GM21360 (cell line): Measurements from ENCODE around the gene NPPC.
"Not testable (repeated sequence)": the region's sequence is repeated elsewhere in the genome, so short reads cannot be mapped to it uniquely, and the experiment has no call there.

Experiments used
- ATAC-seq: cut with Tn5 transposase; IDR thresholded peaks from one replicate; pipeline ENCODE4 v1.9.1; 2021; ENCODE audit warnings: mild to moderate bottlenecking, moderate library complexity; ENCODE audit not compliant: unreplicated experiment

Gene NPPC

DNA sequence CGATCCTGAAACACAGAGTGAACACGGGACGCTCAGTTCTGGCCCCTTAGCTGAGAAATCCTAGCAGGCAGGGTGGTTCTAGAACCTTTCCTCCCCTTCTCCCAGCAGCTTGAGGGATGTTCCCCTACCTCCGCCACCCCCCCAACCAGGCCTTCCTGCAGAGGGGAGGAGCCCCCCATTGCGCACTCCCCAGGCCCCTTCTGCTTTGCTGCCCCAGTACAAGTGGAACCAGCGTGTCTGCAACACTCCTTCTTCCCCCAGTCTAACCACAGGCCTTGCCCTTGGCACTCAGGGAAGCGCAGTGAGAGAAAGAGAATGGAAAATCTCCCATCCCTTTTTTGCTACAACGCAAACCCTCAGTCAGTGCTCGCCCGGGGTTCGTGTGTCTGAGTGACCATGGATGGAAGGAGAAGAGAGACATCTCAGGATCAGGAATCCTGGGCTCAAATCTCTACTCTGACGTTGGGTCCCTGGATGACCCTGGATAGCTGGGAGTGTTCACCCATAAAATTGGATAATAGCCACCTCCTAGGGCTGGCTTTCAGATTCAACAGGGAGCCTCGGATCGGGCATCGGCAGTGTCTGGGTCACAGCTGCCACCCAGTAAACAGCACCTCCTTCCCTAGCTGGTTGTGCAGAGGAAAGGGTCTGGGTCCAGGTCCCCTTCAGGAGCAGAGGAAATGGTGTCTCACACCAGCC, 3.7 kb downstream of the NPPC start:
- no peak for ATAC-seq

DNA sequence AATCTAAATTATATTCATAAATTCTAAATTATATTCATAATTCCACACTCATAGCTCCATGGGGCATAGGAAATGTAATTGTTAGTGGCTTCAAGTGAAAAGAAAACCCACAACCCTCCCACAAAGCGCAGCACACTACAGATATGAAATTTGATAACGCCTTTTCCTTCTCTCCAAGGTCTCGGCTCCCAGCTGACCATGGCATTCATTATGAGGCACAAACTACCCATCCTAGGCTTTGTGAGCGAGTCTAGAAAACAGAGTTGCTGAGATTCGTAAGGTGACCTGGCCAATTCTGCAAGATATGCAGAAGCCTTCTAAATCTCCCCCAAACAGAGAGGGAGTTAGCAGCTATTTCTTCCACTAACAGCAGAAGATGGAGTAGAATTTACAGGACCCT, 5.4 kb downstream of the NPPC start:
- no peak for ATAC-seq

DNA sequence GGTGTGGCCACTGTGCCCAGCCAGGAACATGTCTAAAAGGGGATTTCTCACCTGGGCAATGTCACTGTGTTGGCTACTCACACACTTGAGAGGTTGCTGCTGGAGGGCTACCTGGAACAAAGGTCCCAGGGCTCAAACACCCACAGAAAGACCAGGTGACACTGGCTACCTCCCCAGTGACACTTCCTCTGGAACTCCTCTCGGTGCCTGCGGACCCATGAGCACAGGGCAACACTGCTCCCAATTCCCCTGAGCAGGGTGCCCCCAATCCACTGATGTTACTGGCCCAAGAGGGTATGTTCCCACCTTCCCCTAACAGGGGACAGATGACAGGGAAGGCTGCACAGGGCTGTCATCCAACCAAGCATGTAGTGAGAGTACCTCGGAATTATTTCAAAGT, 5.8 kb downstream of the NPPC start:
- ATAC-seq: no peak

DNA sequence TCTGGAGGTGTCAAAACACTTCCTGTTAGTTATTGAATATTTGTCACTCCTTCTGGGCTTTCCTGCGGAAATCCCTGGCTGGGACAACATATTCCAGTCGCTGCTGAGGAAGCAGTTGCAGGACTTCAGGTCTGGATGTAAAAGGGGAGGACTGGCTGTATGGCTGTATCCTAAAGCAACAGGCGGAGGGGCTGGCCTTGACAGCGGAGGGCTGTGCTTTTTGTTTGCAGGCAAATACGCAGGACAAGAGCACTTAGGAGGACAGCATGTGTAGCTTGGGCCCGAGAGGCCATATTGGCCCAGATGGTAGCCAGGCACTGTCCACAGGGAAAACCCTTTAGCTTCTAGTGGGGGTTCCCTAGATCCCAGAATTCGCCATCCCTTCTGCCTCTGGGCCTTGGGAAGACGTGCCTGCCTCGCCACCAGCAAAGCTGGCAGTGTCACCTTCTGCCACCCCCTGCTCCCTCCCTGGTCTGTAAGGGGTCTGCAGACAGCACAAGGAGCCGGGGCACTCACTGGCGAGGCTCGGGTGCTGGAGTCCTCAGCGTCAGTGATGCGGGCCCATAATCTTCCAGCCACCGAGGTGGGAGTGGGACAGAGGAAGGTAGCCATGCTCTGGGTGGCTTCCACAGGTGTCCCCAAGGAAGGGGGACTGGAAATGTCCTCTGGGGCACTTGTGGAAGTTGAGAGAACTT, 6.7 kb downstream of the NPPC start:
- no peak for ATAC-seq

DNA sequence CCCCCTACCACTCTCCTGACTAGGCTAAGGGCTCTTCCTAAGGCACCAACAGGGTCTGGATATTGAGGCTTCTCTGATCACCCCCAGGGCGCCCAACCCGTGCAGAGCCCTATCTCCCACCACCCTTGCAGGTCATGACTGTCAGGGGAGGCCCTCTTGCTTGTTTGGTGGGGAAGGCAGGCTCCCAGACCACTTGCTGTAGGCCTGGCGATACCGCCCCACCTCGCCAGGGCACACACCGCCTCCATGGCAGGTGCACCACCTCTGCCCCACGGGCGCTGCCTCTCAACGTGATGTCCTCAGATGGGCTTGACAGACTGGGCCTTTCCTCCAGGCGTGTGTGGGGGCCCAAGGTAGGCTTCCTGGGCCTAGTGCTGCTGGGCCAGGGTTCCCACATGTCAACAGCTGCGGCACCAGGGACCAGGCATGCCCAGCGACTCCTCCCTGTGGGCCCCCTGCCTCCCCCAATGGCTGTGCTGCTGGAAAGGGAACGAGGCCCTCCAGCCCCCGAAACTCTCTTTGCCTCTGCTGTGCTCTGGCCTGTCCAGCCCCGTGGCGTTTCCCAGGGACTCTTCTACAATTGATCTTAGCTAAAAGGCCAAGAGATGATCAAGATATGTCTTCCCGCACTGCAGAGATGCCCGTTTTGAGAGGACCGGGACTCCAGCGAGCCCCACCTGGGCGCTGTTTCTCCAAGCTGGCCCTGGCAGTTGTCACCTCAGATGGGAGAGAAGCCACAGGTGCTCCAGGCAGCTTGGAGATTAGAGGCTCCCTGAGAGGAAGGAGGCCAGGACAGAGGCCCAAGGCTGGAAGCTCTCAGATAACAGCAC, 7.5 kb downstream of the NPPC start:
- ATAC-seq: no peak

DNA sequence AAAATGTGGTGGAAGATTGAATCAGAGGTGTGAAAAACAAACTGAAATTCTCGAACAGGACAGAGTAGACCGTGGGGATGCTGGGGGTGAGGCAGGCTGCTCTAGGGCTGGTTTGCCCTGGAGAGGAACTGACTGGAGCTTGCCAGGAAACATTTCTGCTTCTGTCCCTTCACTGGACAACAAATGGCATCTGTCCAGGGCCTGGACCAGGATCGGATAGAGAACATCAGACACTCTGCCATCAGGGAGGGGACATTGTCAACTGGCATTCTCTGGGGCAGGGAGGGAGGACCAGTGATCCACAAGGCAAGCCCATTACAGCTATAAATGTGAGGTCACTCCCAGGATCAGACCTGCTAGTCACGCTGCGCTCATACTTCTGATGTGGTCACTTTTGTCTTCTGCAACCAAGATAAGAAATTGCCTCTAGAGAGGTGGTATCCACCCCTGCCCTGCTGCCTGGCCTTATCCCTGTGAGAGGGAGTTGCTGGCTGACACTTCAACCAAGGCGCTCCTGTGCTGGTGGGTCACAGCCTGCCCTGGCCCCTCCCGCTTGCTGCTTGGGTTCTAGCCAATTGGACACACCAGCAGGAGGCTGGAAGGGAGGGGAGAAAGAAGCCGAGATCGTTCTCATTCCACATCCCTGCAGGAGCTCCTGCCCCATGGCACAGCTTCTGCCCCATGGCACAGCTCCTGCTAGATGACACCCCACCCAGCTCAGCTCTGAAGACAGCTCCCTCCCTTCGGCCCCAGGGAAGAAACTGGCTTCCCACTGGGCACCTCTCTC, 8.7 kb downstream of the NPPC start:
- no peak for ATAC-seq

DNA sequence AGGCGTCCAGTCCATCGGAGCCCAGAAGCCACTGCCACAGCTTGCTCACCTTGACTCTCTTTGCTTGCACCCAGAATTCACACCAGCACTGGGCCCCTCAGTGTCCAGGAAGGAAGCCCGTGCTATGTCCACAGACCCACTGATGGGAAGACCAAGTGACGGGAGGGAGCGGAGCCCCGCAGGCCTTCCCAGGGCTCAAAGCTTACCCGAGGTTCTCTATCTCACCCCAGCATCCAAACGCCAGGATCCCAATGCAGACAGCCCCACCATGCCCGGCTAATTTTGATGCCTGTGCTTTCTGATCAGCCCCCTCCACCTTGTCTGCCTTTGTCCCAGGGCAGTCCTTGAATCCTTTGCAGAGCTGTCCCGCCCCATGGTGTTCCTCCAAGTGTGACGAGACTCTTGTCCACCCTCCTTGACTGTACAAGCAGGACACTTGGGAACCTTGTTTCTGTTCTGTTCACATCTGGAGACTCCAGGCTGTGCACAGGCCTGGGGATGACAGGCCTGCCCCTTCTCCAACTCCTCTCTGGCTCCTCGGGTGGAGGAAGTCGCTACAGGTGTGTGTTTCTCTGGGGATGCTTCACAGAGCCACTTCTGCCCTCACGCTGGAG, 12.0 kb downstream of the NPPC start:
- no peak for ATAC-seq

DNA sequence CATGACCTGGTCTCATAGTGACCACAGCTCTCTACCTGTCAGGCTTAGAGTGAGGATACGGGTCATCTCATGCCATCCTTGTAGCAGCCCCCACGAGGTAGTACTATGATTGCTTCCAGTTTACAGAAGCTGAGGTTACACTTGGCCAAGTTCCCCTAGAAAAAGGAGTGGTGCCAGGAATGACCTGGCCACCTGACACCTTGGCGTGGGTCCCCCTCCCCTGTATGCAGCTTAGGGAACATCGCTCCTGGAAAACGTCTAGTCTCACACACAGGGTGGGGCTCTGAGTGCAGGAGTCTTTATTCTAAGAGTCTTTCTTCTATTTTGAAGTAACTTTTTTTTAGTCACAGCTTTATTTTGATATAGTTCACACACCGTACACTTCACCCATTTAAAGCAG, 14.8 kb downstream of the NPPC start:
- ATAC-seq: no peak

DNA sequence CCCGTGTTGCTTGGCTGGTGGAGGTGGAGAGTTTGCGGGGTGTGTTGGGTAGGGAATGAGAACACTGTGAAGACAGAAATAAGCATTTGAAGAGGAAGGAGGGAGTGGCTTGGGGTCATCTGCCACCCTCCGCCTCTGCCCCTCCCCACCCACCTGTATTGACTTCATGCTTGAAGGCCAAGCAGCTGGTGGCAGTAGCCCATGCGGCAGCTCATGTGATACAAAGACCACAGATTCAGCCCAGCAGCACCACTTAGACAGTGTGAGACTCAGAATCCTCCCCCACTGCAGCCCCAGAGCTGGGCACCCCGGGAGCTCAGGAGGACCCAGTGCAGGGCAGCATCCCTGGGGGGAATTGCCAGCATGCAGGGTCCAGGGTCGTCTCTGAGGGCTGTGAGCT, 15.4 kb downstream of the NPPC start:
- ATAC-seq: no peak

DNA sequence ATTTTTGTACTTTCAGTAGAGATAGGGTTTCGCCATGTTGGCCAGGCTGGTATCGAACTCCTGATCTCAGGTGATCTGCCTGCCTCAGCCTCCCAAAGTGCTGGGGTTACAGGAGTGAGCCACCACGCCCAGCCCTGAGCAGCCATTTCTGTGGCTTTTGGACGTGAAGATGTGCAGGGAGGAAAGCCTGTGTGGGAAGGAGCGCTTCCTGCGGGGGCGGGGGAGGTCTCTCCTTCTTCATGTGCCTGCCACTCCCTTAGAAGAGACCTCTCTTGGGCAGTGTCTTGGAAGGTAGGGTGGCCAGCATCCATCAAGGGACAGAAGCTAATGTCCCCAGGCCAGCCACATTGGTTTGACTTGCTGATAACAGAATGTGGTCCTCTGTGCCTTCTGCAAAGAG, 16.0 kb downstream of the NPPC start:
- not testable (repeated sequence) for ATAC-seq

DNA sequence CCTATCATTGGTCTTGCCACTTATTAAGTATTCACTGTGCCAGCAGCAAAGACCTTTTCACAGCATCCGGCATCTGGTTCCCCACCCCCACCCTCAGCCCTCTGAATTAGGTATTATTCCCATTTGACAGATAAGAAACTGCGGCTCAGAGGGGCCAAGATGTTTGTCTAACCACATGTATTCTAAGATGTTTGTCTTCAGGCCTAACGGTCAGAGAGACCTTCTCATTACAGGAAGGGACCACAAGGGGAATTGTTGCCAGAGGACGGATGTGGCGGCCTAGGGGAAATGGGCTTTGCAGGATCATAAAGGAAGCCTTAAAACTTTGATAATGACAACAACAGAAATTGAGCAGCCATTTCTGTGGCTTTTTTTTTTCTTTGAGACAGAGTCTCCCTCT, 16.6 kb downstream of the NPPC start:
- no peak for ATAC-seq

DNA sequence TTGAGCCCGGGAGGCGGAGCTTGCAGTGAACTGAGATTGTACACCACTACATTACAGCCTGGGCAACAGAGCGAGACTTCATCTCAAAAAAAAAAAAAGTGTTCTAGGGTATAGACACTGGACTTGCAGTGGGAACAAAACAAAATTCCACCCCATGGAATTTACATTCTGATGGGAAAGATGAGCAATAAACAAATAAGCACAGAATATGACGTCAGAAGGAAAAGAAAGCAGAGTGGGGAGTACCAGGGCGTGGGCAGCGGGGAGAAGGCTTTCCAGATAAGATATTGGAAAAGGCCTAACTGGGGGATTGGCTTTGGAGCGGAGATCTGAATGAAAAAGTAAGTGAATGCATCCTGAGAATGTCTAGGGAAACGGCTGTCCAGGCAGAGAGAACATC, 17.6 kb downstream of the NPPC start:
- ATAC-seq: no peak

DNA sequence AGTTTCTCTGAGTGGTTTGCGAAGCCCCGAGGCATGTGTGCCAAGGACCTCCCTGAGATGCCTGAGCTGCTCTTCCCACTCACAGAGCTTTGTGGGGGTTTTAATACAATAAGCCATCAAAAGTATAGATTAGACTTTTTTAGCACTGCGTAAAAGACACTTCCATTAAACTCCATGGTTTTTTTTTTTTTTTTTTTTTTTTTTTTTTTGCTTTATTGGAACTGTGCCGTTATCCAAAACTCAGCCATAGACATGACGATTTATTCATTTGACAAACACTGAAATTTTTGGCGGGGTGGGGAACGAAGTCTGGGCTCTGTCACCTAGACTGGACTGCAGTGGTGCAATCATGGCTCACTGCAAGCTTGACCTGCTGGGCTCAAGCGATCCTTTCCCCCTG, 18.4 kb downstream of the NPPC start:
- no peak for ATAC-seq

DNA sequence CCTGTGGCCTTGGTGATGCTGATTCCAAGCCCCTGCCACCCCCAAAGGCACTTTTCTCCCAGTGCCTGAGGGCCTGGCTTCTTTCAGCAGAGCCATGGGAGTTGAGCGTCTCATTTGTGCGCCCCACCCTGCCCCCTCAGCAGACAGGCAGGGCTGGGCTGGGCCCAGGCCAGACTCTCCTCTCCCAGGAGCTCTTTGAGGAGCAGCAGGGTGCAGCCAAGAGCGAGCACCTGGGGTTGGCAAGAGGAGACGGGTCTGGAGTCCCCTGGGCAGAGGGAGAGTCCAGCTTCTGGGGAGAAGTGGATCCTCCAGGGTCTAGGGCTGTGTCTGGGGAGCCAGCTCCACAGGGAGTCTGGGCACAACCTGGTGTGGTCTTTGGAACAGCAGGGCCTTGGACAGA, 21.2 kb downstream of the NPPC start:
- ATAC-seq: no peak

DNA sequence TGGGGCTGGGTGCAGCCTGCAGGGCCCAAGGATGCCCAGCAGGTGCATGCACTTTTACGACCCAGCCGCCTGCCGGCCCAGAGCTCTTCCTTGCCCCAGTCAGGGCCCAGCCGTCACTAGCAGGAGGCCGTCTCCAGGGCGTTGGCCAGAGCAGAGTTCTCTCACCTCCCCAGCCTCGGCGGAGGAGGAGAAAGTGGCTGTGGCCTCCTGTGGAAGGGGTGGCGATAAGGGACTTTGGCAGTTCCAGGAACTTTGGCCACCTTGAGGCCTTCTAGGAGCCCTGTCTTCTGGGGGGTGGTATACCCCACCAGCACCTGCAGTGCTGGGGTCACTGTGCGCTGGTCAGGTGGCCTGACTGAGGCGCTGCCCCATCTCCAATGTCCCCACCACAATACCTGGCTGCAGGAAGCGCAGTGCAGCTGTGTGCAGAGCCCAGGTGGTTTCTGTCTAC, 22.0 kb downstream of the NPPC start:
- ATAC-seq: no peak

DNA sequence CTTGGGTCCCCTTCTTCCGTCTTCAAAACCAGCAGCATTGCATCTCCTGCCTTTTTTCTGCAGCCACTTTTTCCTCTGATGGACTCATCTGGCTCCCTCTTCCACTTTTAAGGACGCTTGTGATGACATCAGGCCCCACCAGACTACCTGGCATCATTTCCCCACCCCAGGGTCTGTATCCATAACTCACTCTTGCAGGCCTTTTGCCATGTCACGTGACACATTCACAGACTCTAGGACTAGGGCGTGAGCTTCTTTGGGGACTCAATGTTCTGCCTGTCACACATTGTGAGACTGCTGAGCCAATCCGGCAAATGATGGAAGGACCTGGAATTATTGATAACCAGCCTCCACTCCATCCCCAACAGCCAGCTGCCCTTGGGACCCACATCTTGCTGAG, 23.6 kb downstream of the NPPC start:
- ATAC-seq: no peak

DNA sequence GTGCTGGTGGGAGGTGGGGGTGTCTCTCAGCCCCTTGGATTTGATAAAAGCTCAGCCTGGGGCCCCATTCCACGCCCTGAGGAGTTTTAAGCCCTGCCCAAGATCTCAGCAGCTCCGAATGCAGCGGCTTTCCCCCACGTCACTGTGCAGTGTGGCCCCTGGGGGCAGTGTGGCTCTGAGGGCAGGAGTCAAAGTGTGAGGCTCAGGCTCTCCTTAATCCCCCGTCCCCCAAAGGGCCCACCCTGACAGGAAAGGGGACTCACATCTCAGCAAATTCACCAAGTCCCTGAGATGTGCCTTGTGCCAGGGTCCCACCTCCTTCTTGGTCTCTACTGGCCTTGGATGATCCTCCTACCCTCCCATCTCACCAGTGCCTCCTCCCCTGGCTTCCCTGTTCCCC, 25.2 kb downstream of the NPPC start:
- no peak for ATAC-seq

DNA sequence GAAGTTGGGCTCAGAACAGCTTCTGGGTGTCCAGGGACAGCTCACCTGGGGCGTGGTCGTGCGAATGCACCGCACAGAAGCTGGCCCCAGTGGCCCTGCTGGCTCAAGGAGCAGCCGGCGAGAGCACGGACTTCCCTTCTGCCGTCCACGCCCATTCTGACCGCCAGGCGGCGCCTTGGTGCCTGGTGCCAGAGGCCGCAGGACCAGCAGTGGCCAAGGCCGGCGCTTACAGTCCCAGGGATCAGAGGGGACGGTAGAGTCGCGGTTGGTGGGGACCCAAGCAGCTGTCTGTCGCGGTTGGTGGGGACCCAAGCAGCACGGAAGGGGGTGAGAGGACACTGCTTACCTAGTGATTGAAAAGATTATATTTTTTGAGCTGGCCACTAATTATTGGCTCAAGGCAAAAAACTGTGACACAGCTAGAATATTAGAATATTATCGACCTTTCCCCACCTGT, 25.7 kb downstream of the NPPC start:
- ATAC-seq: no peak

DNA sequence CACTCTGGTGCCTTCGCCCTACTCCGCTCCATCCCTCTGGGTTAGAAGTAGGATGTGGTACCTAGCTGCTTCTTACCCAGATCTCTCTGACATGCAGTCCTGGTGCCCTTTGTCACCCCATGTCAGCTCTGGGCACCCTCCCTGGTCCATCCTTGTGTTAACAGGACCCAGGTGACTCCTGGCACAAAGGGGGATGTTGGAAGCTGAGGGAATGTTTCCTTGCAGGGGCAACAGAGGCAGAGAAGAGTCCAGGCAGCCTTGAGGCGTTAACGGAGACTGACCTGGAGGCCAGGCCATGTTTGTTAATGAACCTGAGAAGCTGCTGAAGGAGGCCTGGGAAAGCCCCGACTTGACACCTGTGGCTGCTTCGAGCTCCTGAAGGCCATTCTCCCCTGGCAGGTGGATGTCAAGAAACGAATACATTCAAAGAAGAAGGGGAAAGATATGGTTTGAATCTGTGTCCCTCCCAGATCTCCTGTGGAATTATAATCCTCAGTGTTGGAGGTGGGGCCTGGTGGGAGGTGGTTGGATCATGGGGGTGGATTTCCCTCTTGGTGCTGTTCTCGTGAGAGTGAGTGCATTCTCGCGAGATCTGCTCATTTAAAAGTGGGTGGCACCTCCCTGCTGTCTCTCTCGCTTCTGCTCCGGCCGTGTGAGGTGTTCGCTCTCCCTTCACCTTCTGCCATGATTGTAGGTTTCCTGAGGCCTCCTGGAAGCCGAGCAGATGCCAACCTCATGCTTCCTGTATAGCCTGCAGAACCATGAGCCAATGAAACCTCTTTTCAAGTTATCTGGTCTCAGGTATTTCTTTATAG, 31.4 kb downstream of the NPPC start:
- ATAC-seq: no peak

DNA sequence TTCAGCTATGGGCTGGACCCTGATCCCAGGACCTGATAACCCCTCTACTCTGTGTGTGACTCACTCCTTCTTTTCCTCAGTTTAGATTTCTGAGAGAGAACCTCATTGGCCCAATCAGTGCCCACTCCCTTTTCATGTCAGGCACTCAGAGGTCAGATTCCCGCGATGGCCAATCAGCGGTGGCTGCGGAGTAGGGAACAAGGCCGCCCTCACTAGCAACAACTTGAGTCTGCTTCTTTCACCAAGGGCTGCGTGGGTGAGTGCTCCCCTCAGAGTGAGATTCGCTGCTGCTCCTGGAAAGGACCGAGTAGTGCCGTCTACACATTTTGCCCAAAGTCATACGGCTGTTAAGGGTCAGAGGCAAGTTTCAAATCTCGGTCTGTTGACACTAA, 34.7 kb downstream of the NPPC start:
- no peak for ATAC-seq
